Endodermal cell (in vitro differentiated cells): ENCODE measurements around the gene GNG3. TPM values are rescaled to one million over a fixed set of nuclear protein-coding genes. Genes with fewer than 3 reads are reported as not detected.
"Not testable (repeated sequence)": the region's sequence is repeated elsewhere in the genome, so short reads cannot be mapped to it uniquely, and the experiment has no call there.

Experiments used
- DNase-seq: peaks from one replicate; pipeline ENCODE4 v3.0.0-alpha.2; 2017
- H3K27ac ChIP-seq: 2 replicates; pipeline ENCODE4 v1.5.1; 2013; ENCODE audit warnings: mild to moderate bottlenecking, low read depth, low read length, moderate library complexity
- H3K27me3 ChIP-seq: 2 replicates; pipeline ENCODE4 v1.6.1; 2013; ENCODE audit warnings: mild to moderate bottlenecking, low read length, moderate library complexity; ENCODE audit not compliant: insufficient read depth, control insufficient read depth, poor library complexity, severe bottlenecking
- H3K36me3 ChIP-seq: 2 replicates; pipeline ENCODE4 v1.7.0; 2013; ENCODE audit warnings: mild to moderate bottlenecking, low read length, moderate library complexity; ENCODE audit not compliant: control insufficient read depth, insufficient read depth
- H3K4me1 ChIP-seq: one replicate; pipeline ENCODE4 v1.7.0; 2013; ENCODE audit warnings: low read length; ENCODE audit not compliant: control insufficient read depth, insufficient read depth
- H3K4me3 ChIP-seq: 2 replicates; pipeline ENCODE4 v1.5.1; 2013; ENCODE audit warnings: mild to moderate bottlenecking, low read length, moderate library complexity
- H3K9ac ChIP-seq: 2 replicates; pipeline ENCODE4 v1.6.1; 2013; ENCODE audit warnings: mild to moderate bottlenecking, low read length, moderate library complexity; ENCODE audit not compliant: poor library complexity, severe bottlenecking; ENCODE audit errors: extremely low read depth
- H3K9me3 ChIP-seq: 2 replicates; pipeline ENCODE4 v1.6.1; 2013; ENCODE audit warnings: mild to moderate bottlenecking, low read length, moderate library complexity; ENCODE audit not compliant: control insufficient read depth
- H3K27ac Mint-ChIP-seq: 2 replicates; pipeline ENCODE4 v1.8.0; 2020; ENCODE audit warnings: mixed read lengths
- H3K27me3 Mint-ChIP-seq: 2 replicates; pipeline ENCODE4 v1.8.0; 2021; ENCODE audit warnings: mild to moderate bottlenecking, mixed read lengths; ENCODE audit not compliant: insufficient read depth
- H3K36me3 Mint-ChIP-seq: 2 replicates; pipeline ENCODE4 v1.8.0; 2020; ENCODE audit warnings: low read depth, mixed read lengths
- H3K4me1 Mint-ChIP-seq: 2 replicates; pipeline ENCODE4 v1.8.0; 2020; ENCODE audit warnings: mixed read lengths
- H3K4me3 Mint-ChIP-seq: 2 replicates; pipeline ENCODE4 v1.8.0; 2020; ENCODE audit warnings: mild to moderate bottlenecking, moderate library complexity, mixed read lengths
- H3K9me3 Mint-ChIP-seq: 2 replicates; pipeline ENCODE4 v1.8.0; 2020; ENCODE audit warnings: mild to moderate bottlenecking, mixed read lengths
- WGBS, 2 experiments: methylation state at CpG; one replicate each; pipeline versions ENCODE4 v1.1.5 to v1.1.7; 2013; ENCODE audit warnings: missing lambda C conversion rate in 2 of 2, mixed read lengths in 1 of 2; ENCODE audit not compliant: insufficient coverage in 1 of 2, insufficient read length in 1 of 2; 5-methylcytosine and 5-hydroxymethylcytosine counted together
- total RNA-seq, 2 donors: library from RNA; stranded (reverse); fragmentation: NEBNext Ultra II Directional in 1 of 2; extraction: Animal tissue kit (Norgen Biotek cat#: 25700) in 1 of 2; gene quantifications; 2 replicates in 1 of 2; 3 replicates in 1 of 2; pipeline ENCODE4 v1.2.1, GENCODE V29; 2021
- TF ChIP-seq, protein P1 (sequence below): fragments of 200-600 bp; sonication (generic); conservative IDR thresholded peaks from 2 replicates; pipeline ENCODE4 v1.5.0; 2021; ENCODE audit warnings: antibody characterized with exemption, mild to moderate bottlenecking

Gene GNG3
- total RNA-seq, 2 donors from 2014 or later, result 0.40 to 1.7 TPM

- 92 to 95% methylated on average over 4 to 11 of the region's 11 CpGs for WGBS, 2 experiments
- no peaks in the 10 kb centered on the region for H3K27me3 ChIP-seq
- H3K36me3 ChIP-seq, result peaks cover 37% of the 10 kb centered on the region
- no peak within 1 kb of the TSS for H3K4me3 ChIP-seq
- H3K9ac ChIP-seq, result no peak within 1 kb of the TSS
- no peaks in the 10 kb centered on the region for H3K4me1 ChIP-seq
- no peak for DNase-seq
- H3K27ac ChIP-seq, result peak within 1 kb of the TSS; percentile 24
- Mint-ChIP-seq H3K27me3 (peaks cover 8% of the 10 kb centered on the region), H3K27ac (peak within 1 kb of the TSS; percentile 36), H3K4me1 (peaks cover 5% of the 10 kb centered on the region), H3K36me3 (peaks cover 36% of the 10 kb centered on the region), H3K4me3 (peak within 1 kb of the TSS; percentile 13), H3K9me3 (no peaks in the 10 kb centered on the region)
- TF ChIP-seq, protein P1, sequence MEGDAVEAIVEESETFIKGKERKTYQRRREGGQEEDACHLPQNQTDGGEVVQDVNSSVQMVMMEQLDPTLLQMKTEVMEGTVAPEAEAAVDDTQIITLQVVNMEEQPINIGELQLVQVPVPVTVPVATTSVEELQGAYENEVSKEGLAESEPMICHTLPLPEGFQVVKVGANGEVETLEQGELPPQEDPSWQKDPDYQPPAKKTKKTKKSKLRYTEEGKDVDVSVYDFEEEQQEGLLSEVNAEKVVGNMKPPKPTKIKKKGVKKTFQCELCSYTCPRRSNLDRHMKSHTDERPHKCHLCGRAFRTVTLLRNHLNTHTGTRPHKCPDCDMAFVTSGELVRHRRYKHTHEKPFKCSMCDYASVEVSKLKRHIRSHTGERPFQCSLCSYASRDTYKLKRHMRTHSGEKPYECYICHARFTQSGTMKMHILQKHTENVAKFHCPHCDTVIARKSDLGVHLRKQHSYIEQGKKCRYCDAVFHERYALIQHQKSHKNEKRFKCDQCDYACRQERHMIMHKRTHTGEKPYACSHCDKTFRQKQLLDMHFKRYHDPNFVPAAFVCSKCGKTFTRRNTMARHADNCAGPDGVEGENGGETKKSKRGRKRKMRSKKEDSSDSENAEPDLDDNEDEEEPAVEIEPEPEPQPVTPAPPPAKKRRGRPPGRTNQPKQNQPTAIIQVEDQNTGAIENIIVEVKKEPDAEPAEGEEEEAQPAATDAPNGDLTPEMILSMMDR, result no peak
- H3K9me3 ChIP-seq, result no peaks in the 10 kb centered on the region
Measured at GRCh38 chr11:62689421-62690183, 17.9 kb upstream of the GNG3 start, which contains the start of gene LRRN4CL. LRRN4CL (minus strand) TSS chr11:62689530; CDS start chr11:62688508, 1,022 bp downstream.

DNA sequence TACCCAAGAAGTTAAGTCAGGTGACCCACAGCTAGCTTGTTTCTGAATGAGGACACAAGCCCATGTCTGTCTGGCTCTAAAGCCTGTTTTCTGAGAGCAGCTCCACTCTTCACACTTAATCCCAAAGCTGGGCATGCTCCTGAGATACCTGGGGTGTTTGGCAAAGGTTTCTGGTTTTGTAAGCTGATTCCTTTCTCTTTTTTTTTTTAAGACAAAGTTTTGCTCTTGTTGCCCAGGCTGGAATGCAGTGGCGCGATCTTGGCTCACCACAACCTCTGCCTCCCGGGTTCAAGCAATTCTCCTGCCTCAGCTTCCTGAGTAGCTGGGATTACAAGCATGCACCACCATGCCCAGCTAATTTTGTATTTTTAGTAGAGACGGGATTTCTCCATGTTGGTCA is 13.9 kb upstream of the GNG3 start:
- not testable (repeated sequence) for H3K27ac ChIP-seq, H3K4me1 Mint-ChIP-seq, H3K4me3 ChIP-seq, H3K9ac ChIP-seq, H3K9me3 ChIP-seq, H3K4me1 ChIP-seq, DNase-seq, H3K9me3 Mint-ChIP-seq, H3K27ac Mint-ChIP-seq, H3K27me3 ChIP-seq, H3K27me3 Mint-ChIP-seq, H3K4me3 Mint-ChIP-seq
- H3K36me3 Mint-ChIP-seq, result peaks cover 50% of the 10 kb centered on the region
- H3K36me3 ChIP-seq, result peaks cover 42% of the 10 kb centered on the region
- WGBS, 2 experiments, result 97% methylated on average over 1 of the region's 4 CpGs; no CpG with 5 or more reads in 1 of the 2 experiments

DNA sequence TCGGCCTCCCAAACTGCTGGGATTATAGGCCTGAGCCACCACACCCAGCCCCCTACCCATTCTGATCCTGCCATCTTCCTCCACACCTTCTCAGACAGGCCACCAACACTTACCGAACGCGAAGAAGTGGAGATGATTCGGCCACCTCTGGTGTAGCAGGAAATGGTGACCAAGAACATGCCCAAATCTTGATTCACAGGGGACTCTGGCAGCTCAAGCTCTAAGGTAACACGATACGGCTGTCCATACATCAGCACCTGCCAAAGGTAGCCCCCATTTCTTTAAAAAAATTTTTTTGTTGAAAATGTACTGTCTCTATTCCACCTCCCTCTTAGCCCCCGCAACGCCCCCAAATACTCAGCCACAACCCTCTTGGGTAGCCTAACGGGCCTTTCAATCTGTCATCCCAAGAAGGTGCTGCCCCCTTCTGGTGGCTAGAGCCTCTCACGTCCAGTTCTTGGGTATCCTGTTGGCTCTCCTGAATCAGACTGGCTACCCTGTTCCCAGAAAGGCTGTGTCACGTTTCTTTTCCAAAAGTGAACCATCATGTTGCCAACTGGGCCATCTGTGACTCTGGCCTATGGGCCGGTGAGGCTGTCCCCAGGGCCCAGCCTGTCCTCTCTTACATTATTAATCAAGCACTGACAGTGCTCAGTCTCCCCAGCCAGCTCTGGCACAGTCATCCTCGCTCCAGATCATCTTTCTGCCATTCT is 12.9 kb upstream of the GNG3 start:
- no peak overlapping the region for H3K4me3 Mint-ChIP-seq

More for the DNA sequence above, 12.9 kb upstream of the GNG3 start:
- peaks cover 46% of the 10 kb centered on the region for H3K36me3 ChIP-seq
- peak; percentile 93 for DNase-seq
- Mint-ChIP-seq H3K27me3 (no peaks in the 10 kb centered on the region), H3K36me3 (peaks cover 54% of the 10 kb centered on the region), H3K4me1 (no peaks in the 10 kb centered on the region), H3K27ac (peak overlapping the region; percentile 76), H3K9me3 (no peaks in the 10 kb centered on the region)
- H3K9ac ChIP-seq, result no peak overlapping the region
- H3K27me3 ChIP-seq, result no peaks in the 10 kb centered on the region
- TF ChIP-seq, protein P1, result peak; percentile 92
- no peaks in the 10 kb centered on the region for H3K9me3 ChIP-seq
- no peak overlapping the region for H3K4me3 ChIP-seq
- H3K27ac ChIP-seq, result no peak overlapping the region
- WGBS, 2 experiments, result 81 to 82% methylated on average over 12 to 14 of the region's 14 CpGs
- H3K4me1 ChIP-seq, result no peaks in the 10 kb centered on the region
